ENCODE measurements around the gene SLC43A2.

DNA sequence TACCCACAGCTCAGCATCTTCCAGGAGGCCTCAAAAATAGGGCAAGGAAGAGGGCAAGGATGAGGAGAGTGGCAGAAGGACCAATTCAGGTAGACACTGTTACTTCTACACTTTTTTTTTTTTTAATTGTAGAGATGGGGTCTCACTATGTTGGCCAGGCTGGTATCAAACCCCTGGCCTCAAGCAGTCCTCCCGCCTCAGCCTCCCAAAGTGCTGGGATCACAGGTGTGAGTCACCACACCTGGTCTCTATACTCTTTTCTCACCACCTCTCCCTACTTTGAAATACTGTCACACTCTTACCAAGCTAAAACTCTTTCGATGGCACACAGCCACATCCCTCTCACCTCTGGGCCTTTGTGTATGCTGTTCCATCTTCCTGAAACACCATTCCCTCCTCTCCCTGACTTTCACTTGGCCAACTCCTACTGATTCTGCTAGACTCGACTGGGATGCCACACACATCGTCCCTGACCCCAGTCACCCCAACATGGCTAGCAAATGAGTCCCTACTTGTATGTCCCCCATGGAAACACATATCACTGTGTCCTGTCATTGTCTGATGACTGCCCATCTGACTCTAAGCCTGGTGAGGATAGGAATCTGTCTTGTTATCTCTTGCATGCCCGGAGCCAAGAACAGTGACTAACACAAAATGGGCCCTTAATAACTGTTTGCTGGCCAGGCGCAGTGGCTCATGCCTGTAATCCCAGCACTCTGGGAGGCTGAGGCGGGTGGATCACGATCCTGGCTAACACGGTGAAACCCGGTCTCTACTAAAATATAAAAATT is 7.2 kb upstream of the SLC43A2 start:
- TF ChIP-seq CTCF (optimal IDR thresholded peaks at IDR 0.05 in 1 of 3, IDR thresholded peaks at IDR 0.05 in 1 of 3, conservative IDR thresholded peaks at IDR 0.05 in 1 of 3; ENCODE audit: extremely low read depth in 1 of 3, insufficient read depth in 2 of 3, low read length in 3 of 3) (no peak), EZH2 (IDR thresholded peaks at IDR 0.05; ENCODE audit: low read length) (no peak)
